Chondrocyte (in vitro differentiated cells): ENCODE results near the gene SEZ6. TPM values are rescaled to one million over a fixed set of nuclear protein-coding genes. Genes with fewer than 3 reads are reported as not detected.

ENCODE experiments used
- DNase-seq: peaks from one replicate; pipeline ENCODE4 v3.0.0; 2021; ENCODE audit warnings: mixed read lengths, low spot score
- H3K27ac Mint-ChIP-seq: one replicate; pipeline ENCODE4 v1.8.0; 2021; ENCODE audit warnings: mild to moderate bottlenecking, moderate library complexity, mixed read lengths; ENCODE audit not compliant: unreplicated experiment
- H3K27me3 Mint-ChIP-seq: 2 replicates; pipeline ENCODE4 v1.8.0; 2021; ENCODE audit warnings: low read depth, mixed read lengths
- H3K36me3 Mint-ChIP-seq: 2 replicates; pipeline ENCODE4 v1.8.0; 2021; ENCODE audit warnings: low read depth, mixed read lengths
- H3K4me1 Mint-ChIP-seq: 2 replicates; pipeline ENCODE4 v1.8.0; 2021; ENCODE audit warnings: low read depth, mild to moderate bottlenecking, mixed read lengths
- H3K4me3 Mint-ChIP-seq: one replicate; pipeline ENCODE4 v1.8.0; 2021; ENCODE audit warnings: mild to moderate bottlenecking, moderate library complexity, mixed read lengths; ENCODE audit not compliant: unreplicated experiment
- H3K9me3 Mint-ChIP-seq: 2 replicates; pipeline ENCODE4 v1.8.0; 2021; ENCODE audit warnings: low read depth, mixed read lengths
- total RNA-seq: library from RNA; stranded (reverse); gene quantifications from 3 replicates; pipeline ENCODE4 v1.2.1, GENCODE V29; 2021
- TF ChIP-seq, protein P1 (sequence below): fragments of 200-600 bp; sonication (generic); IDR thresholded peaks from 2 replicates; pipeline ENCODE4 v1.5.0; 2021; ENCODE audit warnings: antibody characterized with exemption, mild to moderate bottlenecking, moderate library complexity

SEZ6 gene
- total RNA-seq, 1 donor from 2014 or later: 0.35 TPM

GRCh38 chr17:28968914-28969295 lies 36.9 kb downstream of the SEZ6 start:
- Mint-ChIP-seq H3K36me3 (no peaks in the 10 kb centered on the region), H3K27ac (no peak overlapping the region), H3K4me3 (no peak overlapping the region), H3K27me3 (peaks cover 4% of the 10 kb centered on the region), H3K9me3 (no peaks in the 10 kb centered on the region), H3K4me1 (peaks cover 52% of the 10 kb centered on the region)
- DNase-seq: no peak
- TF ChIP-seq, protein P1, sequence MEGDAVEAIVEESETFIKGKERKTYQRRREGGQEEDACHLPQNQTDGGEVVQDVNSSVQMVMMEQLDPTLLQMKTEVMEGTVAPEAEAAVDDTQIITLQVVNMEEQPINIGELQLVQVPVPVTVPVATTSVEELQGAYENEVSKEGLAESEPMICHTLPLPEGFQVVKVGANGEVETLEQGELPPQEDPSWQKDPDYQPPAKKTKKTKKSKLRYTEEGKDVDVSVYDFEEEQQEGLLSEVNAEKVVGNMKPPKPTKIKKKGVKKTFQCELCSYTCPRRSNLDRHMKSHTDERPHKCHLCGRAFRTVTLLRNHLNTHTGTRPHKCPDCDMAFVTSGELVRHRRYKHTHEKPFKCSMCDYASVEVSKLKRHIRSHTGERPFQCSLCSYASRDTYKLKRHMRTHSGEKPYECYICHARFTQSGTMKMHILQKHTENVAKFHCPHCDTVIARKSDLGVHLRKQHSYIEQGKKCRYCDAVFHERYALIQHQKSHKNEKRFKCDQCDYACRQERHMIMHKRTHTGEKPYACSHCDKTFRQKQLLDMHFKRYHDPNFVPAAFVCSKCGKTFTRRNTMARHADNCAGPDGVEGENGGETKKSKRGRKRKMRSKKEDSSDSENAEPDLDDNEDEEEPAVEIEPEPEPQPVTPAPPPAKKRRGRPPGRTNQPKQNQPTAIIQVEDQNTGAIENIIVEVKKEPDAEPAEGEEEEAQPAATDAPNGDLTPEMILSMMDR: no peak

DNA sequence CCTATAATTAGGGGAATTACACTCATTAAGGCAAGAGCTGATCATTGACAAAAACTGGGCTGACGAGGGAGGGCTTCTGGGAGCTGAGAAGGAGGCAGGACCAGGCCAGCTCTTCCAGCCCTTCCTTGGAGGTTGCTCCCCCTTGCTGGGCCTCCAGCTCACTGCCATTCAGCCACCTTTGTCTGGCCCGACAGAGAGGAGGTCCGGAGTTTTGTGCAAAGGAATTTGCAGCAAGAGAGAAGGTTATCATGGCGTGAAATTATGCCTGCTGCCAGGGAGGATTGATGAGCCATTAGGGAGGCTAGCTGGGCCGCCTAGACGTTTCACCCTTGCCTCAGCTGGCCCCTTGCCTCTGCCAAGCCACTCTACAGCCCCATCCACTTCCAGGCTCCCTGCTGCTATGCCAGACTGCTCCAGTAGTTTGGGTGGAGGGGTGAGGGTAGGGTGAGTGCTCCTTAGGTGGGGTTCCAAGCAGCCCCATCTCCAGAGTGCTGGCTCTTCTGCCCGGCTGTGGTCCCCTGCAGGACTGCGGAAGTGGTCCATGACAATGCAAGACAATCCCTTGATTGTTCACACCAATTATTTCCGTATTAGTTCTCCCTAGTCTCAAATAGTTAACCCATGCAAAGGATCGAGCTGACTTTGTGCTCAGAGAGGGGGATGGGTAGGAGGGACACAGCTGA lies 37.5 kb downstream of the SEZ6 start:
- H3K4me1 Mint-ChIP-seq: peaks cover 46% of the 10 kb centered on the region
- H3K27ac Mint-ChIP-seq: peak overlapping the region; percentile 32
- no peak overlapping the region for H3K4me3 Mint-ChIP-seq
- TF ChIP-seq, protein P1: no peak
- H3K27me3 Mint-ChIP-seq: peaks cover 9% of the 10 kb centered on the region
- no peak for DNase-seq
- no peaks in the 10 kb centered on the region for H3K36me3 Mint-ChIP-seq
- H3K9me3 Mint-ChIP-seq: no peaks in the 10 kb centered on the region

DNA sequence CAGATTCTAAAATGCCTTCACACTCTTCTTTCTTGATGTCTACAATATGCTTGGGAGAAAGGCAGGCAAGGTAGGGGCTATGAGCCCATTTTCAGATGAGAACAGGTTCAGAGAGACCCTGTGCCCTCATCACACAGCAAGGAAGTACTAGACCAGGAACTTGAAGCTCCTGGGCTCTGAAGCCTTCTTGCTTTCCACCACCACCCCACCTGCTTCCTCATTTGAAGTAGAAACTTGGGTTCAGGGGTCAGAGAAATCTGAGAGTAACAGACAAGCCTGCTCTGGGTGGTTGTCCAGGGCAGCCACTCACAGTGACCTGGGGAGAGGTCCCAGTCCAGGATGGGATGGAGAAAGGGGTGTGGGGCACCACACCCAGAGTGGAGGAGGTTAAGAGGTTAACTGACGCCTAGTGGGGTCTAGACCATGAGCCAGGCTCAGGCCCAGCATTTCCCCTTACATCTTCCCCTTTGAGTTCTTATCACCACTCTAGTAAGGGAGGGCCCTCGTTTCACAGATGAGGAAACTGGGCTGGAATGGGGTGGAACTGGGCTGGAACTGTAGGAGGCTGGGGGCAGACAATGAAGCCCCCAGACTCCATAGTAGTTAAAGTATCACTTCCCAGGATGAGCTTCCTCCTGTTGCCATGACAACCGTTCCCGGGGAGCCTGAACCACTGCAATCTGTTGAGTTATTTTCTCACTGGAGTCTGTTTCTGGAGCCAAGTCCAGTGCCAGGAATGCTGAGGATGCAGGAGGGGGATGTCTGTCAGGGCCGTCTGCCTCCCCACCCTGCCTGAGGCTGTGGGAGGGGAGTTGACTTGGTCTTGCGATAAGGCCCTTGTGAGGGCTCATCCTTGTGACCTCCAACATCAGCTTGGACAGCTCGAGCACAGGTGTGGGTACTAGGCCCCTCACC lies 38.4 kb downstream of the SEZ6 start:
- Mint-ChIP-seq H3K4me3 (no peak overlapping the region), H3K9me3 (no peaks in the 10 kb centered on the region), H3K27me3 (peaks cover 12% of the 10 kb centered on the region), H3K36me3 (no peaks in the 10 kb centered on the region), H3K4me1 (peaks cover 37% of the 10 kb centered on the region), H3K27ac (no peak overlapping the region)
- DNase-seq: no peak
- TF ChIP-seq, protein P1: no peak

- TF ChIP-seq, protein P1: no peak
- Mint-ChIP-seq H3K27me3 (peaks cover 15% of the 10 kb centered on the region), H3K4me3 (no peak overlapping the region), H3K9me3 (no peaks in the 10 kb centered on the region), H3K36me3 (no peaks in the 10 kb centered on the region), H3K27ac (no peak overlapping the region), H3K4me1 (peaks cover 14% of the 10 kb centered on the region)
- peak; percentile 63 for DNase-seq
Measured at GRCh38 chr17:28963841-28964240, 42.0 kb downstream of the SEZ6 start.

DNA sequence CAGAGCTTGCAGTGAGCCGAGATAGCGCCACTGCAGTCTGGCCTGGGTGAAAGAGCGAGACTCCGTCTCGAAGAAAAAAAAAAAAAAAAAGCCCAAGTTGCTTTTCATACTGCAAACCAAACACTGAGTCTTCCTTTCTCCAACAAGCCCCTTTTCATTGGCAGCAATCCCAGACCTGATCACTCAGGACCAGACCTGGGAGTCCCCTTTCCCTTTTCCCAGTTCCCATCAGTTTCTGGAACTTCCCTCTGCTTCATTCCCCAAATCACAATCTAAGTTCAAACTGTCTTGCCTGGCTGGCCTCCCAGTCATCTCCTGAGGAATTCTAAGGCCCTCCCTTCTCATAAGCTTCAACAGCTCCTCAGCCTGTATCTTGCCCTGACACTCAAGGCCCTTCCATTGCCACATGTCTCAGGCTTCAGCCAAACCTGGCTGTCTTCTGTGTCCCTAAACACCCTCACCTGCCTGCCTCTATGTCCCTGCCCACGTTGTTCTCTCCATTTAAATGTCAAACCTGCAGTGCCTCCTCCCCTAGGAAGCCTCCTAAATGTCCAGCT lies 42.7 kb downstream of the SEZ6 start:
- DNase-seq: peak; percentile 2
- Mint-ChIP-seq H3K4me3 (no peak overlapping the region), H3K9me3 (no peaks in the 10 kb centered on the region), H3K27ac (no peak overlapping the region), H3K4me1 (peaks cover 6% of the 10 kb centered on the region), H3K27me3 (peaks cover 15% of the 10 kb centered on the region), H3K36me3 (no peaks in the 10 kb centered on the region)
- TF ChIP-seq, protein P1: no peak
